GM19467 (cell line): Measurements from ENCODE around the gene CPLX1.
"Not testable (repeated sequence)": the region's sequence is repeated elsewhere in the genome, so short reads cannot be mapped to it uniquely, and the experiment has no call there.

Source experiments
- ATAC-seq: cut with Tn5 transposase; IDR thresholded peaks from one replicate; pipeline ENCODE4 v1.9.1; 2021; ENCODE audit warnings: mild to moderate bottlenecking, moderate library complexity; ENCODE audit not compliant: unreplicated experiment

Gene CPLX1

GRCh38 chr4:742096-742741 is 83.7 kb downstream of the CPLX1 start:
- ATAC-seq: no peak

DNA sequence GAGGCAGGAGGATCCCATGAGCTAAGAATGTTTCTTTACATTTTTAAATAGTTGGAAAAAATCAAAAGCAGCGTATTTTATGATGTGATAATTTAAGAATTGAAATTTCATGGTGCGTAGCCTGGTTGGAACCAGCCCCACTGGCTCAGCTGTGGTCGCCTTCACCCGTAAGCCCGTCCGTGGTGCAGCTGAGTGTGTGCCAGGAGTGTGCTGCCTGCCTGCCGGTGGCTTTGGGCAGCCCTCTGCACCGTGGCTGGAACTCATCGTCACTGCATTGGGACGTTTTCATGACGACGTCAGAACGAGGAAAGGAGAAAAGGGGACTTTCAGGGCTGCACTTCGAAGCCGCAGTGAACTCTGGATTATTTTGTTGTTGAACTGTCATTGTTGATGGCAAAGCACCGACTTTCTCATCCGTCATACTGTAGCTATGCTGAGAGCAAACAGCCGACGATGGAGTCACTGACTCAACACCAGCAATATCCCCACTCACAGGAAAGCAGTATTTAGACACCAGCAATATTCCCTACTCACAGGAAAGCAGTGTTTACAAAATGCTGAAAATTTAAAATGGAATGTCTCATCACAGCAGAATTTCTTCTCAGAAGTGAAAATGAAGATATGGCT is 85.2 kb downstream of the CPLX1 start:
- no peak for ATAC-seq

GRCh38 chr4:740011-740410 is 85.9 kb downstream of the CPLX1 start:
- ATAC-seq: no peak

GRCh38 chr4:739569-739968 is 86.4 kb downstream of the CPLX1 start:
- no peak for ATAC-seq

DNA sequence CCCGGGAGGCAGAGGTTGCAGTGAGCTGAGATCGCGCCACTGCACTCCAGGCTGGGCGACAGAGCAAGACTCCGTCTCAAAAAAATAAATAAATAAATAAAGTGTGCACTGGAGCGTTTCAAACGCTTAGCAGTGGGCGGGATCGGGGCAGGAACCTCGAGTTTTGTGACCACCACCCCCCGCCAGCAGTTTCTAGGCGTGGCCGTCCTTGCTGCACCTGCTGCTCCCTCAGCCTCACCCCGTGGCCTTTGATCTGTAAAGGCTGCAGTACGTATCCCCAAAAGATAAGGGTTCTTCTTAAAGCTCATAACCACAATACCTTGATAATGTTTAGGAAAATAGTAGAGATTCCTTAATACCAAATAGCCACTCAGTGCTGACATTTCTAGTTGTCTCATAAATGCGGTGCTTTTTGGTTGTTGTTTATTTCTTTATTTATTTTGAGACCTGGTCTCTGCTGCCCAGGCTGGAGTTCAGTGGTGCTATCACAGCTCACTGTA is 87.1 kb downstream of the CPLX1 start:
- no peak for ATAC-seq

GRCh38 chr4:736561-736960 is 89.4 kb downstream of the CPLX1 start:
- ATAC-seq: not testable (repeated sequence)

GRCh38 chr4:735583-735982 is 90.3 kb downstream of the CPLX1 start:
- ATAC-seq: no peak
